ENCODE data around the gene TRIM27.

DNA sequence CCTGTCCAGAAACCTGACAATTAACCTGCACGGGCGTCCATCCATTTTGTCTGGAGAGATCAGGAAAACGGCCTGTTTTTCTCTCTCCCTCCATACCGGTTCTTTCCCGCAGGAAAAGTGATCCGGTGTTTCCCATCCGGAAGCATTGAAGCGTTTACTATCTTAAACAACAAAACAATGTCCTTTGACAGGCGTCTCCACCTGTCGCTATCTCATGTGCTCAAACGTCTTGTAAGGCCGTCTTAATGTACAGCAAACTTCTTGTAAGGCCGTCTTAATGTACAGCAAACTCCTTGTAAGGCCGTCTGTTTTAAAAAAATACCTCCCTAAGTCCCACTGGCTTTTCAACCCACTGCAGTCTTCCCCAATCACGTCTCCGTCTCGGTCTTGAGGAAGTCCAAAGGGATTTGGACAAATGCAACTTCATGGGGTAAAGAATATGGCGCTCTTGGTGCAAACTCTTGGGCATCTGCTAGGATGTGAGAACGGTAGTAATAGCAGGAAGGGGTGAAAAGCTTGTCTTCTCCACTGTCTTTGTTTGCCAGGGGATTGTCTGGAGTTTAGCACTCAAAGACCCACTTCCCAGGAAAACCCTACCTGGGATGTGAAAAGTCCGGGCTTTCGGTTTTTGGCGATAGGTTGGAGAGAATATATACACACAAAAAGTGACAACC is 29.9 kb upstream of the TRIM27 start:
- TF ChIP-seq POLR2A (IDR thresholded peaks at IDR 0.05) (no peak), POLR2AphosphoS5 (IDR thresholded peaks at IDR 0.05) (no peak), EP300 (IDR thresholded peaks at IDR 0.05) (no peak)
- TF ChIP-seq, protein P1, sequence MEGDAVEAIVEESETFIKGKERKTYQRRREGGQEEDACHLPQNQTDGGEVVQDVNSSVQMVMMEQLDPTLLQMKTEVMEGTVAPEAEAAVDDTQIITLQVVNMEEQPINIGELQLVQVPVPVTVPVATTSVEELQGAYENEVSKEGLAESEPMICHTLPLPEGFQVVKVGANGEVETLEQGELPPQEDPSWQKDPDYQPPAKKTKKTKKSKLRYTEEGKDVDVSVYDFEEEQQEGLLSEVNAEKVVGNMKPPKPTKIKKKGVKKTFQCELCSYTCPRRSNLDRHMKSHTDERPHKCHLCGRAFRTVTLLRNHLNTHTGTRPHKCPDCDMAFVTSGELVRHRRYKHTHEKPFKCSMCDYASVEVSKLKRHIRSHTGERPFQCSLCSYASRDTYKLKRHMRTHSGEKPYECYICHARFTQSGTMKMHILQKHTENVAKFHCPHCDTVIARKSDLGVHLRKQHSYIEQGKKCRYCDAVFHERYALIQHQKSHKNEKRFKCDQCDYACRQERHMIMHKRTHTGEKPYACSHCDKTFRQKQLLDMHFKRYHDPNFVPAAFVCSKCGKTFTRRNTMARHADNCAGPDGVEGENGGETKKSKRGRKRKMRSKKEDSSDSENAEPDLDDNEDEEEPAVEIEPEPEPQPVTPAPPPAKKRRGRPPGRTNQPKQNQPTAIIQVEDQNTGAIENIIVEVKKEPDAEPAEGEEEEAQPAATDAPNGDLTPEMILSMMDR (IDR thresholded peaks at IDR 0.05) = no peak
